ENCODE results near the gene SORBS2.

GRCh38 chr4:185549095-185549639, 262.8 kb downstream of the SORBS2 start:
- TF ChIP-seq POLR2A (IDR thresholded peaks at IDR 0.05) (no peak), CTCF (IDR thresholded peaks at IDR 0.05) (no peak), POLR2AphosphoS5 (IDR thresholded peaks at IDR 0.05; ENCODE audit: insufficient read depth in 1 of 2, low read depth in 1 of 2) (no peak)
